ENCODE results near the gene RNASEH1. TPM values are rescaled to one million over a fixed set of nuclear protein-coding genes. Genes with fewer than 3 reads are reported as not detected.

RNASEH1 gene
- total and polyA plus RNA-seq, 2 of the 13 experiments (the other 11 are each of a cell fraction or from before 2014, with no cell fraction given): 14.5 to 57.4 TPM

DNA sequence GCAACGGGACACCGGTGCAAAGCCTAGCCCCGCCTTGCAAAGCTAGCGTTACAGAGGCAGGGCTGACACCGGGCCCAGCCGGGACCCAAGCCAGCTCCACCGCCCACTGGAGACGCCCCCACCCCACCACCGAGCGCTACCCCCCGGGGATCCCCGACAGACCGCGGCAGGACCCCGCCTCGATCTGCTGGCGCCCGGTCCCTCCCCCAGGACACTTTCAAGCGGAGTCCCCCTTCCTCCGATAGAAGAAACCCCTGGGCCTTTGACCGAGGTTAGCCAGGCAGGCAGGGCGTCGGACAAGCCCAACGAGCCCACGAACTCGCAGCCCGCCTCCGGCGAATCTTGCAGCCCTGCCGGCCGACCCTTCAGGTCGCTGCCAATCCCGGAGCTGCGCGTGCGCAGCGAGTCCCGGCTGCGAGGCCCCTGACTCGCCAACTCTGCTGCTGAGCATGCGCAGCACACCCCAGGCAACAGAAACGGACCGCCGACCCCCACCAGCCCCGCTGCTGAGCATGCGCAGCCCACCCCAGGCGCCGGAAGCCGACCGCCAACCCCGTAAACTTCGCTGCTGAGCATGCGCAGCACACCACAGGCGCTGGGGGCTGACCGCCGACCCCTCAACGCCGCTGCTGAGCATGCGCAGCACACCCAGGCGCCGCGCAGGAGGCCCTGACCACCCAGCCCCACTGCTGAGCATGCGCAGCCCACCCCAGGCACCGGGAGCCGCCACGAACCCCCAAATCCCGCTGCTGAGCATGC, 39.5 kb downstream of the RNASEH1 start (continued):
- TF ChIP-seq, protein P1, sequence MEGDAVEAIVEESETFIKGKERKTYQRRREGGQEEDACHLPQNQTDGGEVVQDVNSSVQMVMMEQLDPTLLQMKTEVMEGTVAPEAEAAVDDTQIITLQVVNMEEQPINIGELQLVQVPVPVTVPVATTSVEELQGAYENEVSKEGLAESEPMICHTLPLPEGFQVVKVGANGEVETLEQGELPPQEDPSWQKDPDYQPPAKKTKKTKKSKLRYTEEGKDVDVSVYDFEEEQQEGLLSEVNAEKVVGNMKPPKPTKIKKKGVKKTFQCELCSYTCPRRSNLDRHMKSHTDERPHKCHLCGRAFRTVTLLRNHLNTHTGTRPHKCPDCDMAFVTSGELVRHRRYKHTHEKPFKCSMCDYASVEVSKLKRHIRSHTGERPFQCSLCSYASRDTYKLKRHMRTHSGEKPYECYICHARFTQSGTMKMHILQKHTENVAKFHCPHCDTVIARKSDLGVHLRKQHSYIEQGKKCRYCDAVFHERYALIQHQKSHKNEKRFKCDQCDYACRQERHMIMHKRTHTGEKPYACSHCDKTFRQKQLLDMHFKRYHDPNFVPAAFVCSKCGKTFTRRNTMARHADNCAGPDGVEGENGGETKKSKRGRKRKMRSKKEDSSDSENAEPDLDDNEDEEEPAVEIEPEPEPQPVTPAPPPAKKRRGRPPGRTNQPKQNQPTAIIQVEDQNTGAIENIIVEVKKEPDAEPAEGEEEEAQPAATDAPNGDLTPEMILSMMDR (CRISPR knock-in tag; IDR thresholded peaks at IDR 0.05): peak; percentile 17; the same call in 1 of the 2 replicates
- TF ChIP-seq ZNF616 (CRISPR knock-in tag; IDR thresholded peaks at IDR 0.05; ENCODE audit: low read depth) (peak; percentile 51; the same call in 1 of the 2 replicates), MTF1 (CRISPR knock-in tag; IDR thresholded peaks at IDR 0.05) (no peak; the same call in 1 of the 2 replicates), SALL2 (CRISPR knock-in tag; IDR thresholded peaks at IDR 0.05) (peak; percentile 79), ZNF572 (CRISPR knock-in tag; IDR thresholded peaks at IDR 0.05) (no peak), ZNF703 (CRISPR knock-in tag; IDR thresholded peaks at IDR 0.05; ENCODE audit: borderline replicate concordance) (no peak), ETV5 (CRISPR knock-in tag; IDR thresholded peaks at IDR 0.05; ENCODE audit: borderline replicate concordance) (peak; percentile 24; the same call in 1 of the 2 replicates)
- TF ChIP-seq, protein P2, sequence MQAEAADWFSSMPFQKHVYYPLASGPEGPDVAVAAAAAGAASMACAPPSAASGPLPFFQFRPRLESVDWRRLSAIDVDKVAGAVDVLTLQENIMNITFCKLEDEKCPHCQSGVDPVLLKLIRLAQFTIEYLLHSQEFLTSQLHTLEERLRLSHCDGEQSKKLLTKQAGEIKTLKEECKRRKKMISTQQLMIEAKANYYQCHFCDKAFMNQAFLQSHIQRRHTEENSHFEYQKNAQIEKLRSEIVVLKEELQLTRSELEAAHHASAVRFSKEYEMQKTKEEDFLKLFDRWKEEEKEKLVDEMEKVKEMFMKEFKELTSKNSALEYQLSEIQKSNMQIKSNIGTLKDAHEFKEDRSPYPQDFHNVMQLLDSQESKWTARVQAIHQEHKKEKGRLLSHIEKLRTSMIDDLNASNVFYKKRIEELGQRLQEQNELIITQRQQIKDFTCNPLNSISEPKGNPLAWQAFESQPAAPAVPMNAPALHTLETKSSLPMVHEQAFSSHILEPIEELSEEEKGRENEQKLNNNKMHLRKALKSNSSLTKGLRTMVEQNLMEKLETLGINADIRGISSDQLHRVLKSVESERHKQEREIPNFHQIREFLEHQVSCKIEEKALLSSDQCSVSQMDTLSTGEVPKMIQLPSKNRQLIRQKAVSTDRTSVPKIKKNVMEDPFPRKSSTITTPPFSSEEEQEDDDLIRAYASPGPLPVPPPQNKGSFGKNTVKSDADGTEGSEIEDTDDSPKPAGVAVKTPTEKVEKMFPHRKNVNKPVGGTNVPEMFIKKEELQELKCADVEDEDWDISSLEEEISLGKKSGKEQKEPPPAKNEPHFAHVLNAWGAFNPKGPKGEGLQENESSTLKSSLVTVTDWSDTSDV (CRISPR knock-in tag; IDR thresholded peaks at IDR 0.05): 0 out of 2 replicates have a peak, but pooled peaks have one; percentile 41
- TF ChIP-seq, protein P3, sequence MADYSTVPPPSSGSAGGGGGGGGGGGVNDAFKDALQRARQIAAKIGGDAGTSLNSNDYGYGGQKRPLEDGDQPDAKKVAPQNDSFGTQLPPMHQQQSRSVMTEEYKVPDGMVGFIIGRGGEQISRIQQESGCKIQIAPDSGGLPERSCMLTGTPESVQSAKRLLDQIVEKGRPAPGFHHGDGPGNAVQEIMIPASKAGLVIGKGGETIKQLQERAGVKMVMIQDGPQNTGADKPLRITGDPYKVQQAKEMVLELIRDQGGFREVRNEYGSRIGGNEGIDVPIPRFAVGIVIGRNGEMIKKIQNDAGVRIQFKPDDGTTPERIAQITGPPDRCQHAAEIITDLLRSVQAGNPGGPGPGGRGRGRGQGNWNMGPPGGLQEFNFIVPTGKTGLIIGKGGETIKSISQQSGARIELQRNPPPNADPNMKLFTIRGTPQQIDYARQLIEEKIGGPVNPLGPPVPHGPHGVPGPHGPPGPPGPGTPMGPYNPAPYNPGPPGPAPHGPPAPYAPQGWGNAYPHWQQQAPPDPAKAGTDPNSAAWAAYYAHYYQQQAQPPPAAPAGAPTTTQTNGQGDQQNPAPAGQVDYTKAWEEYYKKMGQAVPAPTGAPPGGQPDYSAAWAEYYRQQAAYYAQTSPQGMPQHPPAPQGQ (CRISPR knock-in tag; IDR thresholded peaks at IDR 0.05; ENCODE audit: borderline replicate concordance): 0 out of 2 replicates have a peak, but pooled peaks have one; percentile 76
- TF ChIP-seq, protein P4, sequence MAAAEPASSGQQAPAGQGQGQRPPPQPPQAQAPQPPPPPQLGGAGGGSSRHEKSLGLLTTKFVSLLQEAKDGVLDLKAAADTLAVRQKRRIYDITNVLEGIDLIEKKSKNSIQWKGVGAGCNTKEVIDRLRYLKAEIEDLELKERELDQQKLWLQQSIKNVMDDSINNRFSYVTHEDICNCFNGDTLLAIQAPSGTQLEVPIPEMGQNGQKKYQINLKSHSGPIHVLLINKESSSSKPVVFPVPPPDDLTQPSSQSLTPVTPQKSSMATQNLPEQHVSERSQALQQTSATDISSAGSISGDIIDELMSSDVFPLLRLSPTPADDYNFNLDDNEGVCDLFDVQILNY (CRISPR knock-in tag; conservative IDR thresholded peaks at IDR 0.05): 0 out of 2 replicates have a peak, but pooled peaks have one; percentile 18
- TF ChIP-seq, protein P5, sequence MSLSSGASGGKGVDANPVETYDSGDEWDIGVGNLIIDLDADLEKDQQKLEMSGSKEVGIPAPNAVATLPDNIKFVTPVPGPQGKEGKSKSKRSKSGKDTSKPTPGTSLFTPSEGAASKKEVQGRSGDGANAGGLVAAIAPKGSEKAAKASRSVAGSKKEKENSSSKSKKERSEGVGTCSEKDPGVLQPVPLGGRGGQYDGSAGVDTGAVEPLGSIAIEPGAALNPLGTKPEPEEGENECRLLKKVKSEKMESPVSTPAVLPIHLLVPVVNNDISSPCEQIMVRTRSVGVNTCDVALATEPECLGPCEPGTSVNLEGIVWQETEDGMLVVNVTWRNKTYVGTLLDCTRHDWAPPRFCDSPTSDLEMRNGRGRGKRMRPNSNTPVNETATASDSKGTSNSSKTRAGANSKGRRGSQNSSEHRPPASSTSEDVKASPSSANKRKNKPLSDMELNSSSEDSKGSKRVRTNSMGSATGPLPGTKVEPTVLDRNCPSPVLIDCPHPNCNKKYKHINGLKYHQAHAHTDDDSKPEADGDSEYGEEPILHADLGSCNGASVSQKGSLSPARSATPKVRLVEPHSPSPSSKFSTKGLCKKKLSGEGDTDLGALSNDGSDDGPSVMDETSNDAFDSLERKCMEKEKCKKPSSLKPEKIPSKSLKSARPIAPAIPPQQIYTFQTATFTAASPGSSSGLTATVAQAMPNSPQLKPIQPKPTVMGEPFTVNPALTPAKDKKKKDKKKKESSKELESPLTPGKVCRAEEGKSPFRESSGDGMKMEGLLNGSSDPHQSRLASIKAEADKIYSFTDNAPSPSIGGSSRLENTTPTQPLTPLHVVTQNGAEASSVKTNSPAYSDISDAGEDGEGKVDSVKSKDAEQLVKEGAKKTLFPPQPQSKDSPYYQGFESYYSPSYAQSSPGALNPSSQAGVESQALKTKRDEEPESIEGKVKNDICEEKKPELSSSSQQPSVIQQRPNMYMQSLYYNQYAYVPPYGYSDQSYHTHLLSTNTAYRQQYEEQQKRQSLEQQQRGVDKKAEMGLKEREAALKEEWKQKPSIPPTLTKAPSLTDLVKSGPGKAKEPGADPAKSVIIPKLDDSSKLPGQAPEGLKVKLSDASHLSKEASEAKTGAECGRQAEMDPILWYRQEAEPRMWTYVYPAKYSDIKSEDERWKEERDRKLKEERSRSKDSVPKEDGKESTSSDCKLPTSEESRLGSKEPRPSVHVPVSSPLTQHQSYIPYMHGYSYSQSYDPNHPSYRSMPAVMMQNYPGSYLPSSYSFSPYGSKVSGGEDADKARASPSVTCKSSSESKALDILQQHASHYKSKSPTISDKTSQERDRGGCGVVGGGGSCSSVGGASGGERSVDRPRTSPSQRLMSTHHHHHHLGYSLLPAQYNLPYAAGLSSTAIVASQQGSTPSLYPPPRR (CRISPR knock-in tag; IDR thresholded peaks at IDR 0.05; ENCODE audit: borderline replicate concordance): 0 out of 2 replicates have a peak, but pooled peaks have one; percentile 35
- TF ChIP-seq, protein P6, sequence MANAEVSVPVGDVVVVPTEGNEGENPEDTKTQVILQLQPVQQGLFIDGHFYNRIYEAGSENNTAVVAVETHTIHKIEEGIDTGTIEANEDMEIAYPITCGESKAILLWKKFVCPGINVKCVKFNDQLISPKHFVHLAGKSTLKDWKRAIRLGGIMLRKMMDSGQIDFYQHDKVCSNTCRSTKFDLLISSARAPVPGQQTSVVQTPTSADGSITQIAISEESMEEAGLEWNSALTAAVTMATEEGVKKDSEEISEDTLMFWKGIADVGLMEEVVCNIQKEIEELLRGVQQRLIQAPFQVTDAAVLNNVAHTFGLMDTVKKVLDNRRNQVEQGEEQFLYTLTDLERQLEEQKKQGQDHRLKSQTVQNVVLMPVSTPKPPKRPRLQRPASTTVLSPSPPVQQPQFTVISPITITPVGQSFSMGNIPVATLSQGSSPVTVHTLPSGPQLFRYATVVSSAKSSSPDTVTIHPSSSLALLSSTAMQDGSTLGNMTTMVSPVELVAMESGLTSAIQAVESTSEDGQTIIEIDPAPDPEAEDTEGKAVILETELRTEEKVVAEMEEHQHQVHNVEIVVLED (CRISPR knock-in tag; IDR thresholded peaks at IDR 0.05; ENCODE audit: borderline replicate concordance): no peak

All from HepG2 (cell line).